GM20000 (cell line): ENCODE measurements around the gene TRAF3IP3.

Experiments
- DNase-seq: peaks from one replicate; pipeline ENCODE4 v3.0.0; 2012; ENCODE audit warnings: low spot score
- CTCF ChIP-seq: IDR thresholded peaks from 2 replicates; pipeline ENCODE4 v1.5.1; 2012; ENCODE audit warnings: mild to moderate bottlenecking, control low read depth; ENCODE audit errors: extremely low read depth, missing control alignments

Gene TRAF3IP3

DNA sequence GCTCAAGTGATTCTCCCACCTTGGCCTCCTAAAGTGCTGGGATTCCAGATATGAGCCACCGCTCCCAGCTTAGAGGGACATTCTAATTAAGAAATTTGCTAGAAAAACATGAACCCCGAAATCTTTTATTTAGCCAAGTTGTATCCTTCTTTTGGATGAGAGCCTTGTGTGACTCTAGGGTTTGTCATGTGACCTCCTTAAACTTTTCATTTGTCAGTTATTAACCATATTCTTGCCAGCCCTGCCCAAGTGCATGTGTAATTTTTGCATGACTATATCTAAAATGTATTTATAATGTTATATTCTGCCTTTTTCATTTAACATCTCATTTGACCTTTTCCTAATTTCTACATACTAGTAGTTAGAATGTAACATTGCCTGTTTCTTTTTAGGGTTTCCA, 73.9 kb downstream of the TRAF3IP3 start:
- no peak for TF ChIP-seq CTCF
- DNase-seq: no peak

- TF ChIP-seq CTCF: no peak
- no peak for DNase-seq
These were observed 74.9 kb downstream of the TRAF3IP3 start for GRCh38 chr1:209830722-209831121.

GRCh38 chr1:209831615-209832014, 75.8 kb downstream of the TRAF3IP3 start:
- DNase-seq: no peak
- TF ChIP-seq CTCF: no peak
